ENCODE data around the gene CCDC15.

CCDC15 gene, protein sequence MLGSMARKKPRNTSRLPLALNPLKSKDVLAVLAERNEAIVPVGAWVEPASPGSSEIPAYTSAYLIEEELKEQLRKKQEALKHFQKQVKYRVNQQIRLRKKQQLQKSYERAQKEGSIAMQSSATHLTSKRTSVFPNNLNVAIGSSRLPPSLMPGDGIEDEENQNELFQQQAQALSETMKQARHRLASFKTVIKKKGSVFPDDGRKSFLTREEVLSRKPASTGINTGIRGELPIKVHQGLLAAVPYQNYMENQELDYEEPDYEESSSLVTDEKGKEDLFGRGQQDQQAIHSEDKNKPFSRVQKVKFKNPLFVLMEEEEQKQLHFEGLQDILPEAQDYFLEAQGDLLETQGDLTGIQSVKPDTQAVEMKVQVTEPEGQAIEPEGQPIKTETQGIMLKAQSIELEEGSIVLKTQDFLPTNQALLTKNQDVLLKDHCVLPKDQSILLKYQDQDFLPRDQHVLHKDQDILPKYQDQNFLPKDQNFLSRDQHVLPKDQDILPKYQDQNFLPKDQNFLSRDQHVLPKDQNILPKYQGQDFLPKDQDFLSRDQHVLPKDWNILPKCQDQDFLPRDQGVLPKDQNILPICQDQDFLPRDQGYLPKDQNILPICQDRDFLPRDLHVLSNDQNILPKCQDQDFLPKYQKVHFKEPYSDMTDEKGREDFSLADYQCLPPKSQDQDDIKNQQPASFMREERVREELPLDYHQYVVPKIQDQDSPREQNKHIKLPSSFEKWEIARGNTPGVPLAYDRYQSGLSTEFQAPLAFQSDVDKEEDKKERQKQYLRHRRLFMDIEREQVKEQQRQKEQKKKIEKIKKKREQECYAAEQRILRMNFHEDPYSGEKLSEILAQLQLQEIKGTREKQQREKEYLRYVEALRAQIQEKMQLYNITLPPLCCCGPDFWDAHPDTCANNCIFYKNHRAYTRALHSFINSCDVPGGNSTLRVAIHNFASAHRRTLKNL

GRCh38 chr11:124953753-124954589 lies at the start of gene CCDC15:
Gene CCDC15, plus strand, starts transcription at chr11:124954202. Its CDS starts 531 bp downstream, at chr11:124954733.
- in situ Hi-C loops (cut with MboI; ENCODE audit: low sequenced_read_pairs): no loop called here

- in situ Hi-C loops (cut with MboI; ENCODE audit: low sequenced_read_pairs): no loop called here
Observed at GRCh38 chr11:124915541-124916369, 38.2 kb upstream of the CCDC15 start.

DNA sequence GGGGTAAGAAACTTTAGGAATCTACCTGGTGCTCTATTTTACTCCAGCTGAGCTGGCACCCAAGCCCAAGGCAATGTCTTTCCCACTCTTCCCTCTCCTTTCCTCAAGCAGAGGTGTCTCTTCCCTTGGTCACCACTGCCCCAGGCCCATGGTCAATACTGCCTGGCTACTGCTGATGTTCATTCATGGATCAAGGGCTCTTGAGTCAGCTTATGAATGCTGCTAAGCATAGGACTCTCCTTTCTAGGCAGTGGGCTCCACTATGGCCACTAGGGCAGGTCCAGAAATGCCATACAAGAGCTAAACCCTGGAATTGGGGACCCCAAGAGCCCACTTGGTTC lies 37.7 kb upstream of the CCDC15 start:
- in situ Hi-C loops (cut with MboI; ENCODE audit: low sequenced_read_pairs): no loop called here

GRCh38 chr11:124917115-124917637 lies 36.8 kb upstream of the CCDC15 start:
- in situ Hi-C loops (cut with MboI; ENCODE audit: low sequenced_read_pairs): no loop called here

GRCh38 chr11:124918950-124919349 lies 35.1 kb upstream of the CCDC15 start, which contains the start of gene HEPN1:
Gene HEPN1, plus strand, starts transcription at chr11:124919250.
- in situ Hi-C loops (cut with MboI; ENCODE audit: low sequenced_read_pairs): no loop called here

- in situ Hi-C loops (cut with MboI; ENCODE audit: low sequenced_read_pairs): no loop called here
Observed at GRCh38 chr11:124919898-124920297, 34.1 kb upstream of the CCDC15 start.

- in situ Hi-C loops (cut with MboI; ENCODE audit: low sequenced_read_pairs): no loop called here
Observed at GRCh38 chr11:124920356-124920755, 33.6 kb upstream of the CCDC15 start.

DNA sequence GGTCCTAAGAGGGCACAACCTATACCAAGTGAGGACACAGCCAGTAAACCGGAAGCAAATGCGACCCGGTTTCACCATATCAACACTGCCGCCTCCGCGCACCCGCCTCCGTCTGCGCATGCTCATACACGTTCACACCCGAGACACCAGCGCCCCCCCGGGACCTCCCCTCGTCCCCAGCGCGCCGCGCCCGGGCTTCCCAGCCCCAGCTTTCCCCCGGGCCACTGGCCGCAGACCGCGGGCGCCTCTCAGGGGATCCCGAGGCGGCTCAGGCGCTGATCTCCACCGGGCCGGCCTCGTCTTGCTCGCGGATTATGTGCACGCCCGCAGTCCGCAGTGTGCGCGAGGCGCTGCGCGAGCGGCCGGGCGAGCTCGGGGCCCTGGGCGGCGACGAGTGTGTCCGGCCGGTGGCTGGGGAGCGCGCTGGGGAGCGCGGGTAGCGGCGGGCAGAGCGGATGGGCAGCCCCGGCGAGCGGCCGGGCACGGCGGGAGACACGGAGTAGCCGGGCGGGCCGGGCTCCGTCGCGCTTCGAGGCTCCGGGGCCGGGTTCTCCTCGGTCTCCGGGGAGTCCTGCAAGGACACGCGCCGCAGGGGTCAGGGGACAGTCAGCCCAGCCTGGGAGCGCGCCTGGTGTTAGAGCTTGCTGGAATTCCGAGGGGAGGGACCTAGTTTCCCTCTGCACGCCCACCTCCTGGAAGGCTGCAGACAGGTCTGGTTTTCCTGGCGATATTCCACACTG lies 33.0 kb upstream of the CCDC15 start:
- in situ Hi-C loops (cut with MboI; ENCODE audit: low sequenced_read_pairs): no loop called here

DNA sequence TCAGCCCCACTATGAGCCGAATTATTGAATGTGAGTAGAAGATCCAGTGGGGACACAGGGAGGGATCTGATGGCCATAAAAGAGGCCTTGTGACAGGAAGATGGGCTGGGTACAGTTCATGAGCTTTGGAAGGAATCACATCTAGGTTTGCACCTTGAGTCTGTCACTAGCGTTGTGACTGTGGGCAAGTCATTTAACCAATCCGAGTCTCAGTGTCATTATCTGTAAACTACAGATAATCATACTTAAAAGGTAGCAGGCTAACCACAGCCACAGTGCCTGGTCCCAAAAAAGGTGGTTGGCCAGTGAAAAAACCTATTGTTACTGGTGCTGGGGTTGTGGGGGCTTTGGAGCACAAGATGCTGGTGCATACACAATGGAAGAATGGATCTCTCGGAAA lies 31.2 kb upstream of the CCDC15 start:
- in situ Hi-C loops (cut with MboI; ENCODE audit: low sequenced_read_pairs): no loop called here

DNA sequence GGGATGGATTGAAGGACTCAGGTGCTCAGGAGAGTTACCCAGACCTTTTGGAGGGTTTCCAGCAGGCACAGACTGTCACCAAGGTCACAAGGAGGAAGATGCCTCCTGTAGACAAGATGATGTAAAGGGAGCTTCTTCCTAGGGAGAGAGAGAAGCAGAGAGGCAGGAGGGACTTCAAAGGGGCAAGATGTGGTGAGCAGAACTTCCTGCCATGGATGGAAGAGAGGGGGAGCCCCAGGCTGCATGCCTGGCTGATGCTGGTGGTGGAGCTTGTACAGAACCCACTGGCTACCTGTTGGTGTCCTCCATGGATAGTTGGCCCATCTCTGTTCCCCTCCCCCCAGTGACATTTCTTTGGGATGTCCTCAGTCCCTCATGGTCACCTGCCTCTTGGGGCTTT lies 30.7 kb upstream of the CCDC15 start:
- in situ Hi-C loops (cut with MboI; ENCODE audit: low sequenced_read_pairs): no loop called here

DNA sequence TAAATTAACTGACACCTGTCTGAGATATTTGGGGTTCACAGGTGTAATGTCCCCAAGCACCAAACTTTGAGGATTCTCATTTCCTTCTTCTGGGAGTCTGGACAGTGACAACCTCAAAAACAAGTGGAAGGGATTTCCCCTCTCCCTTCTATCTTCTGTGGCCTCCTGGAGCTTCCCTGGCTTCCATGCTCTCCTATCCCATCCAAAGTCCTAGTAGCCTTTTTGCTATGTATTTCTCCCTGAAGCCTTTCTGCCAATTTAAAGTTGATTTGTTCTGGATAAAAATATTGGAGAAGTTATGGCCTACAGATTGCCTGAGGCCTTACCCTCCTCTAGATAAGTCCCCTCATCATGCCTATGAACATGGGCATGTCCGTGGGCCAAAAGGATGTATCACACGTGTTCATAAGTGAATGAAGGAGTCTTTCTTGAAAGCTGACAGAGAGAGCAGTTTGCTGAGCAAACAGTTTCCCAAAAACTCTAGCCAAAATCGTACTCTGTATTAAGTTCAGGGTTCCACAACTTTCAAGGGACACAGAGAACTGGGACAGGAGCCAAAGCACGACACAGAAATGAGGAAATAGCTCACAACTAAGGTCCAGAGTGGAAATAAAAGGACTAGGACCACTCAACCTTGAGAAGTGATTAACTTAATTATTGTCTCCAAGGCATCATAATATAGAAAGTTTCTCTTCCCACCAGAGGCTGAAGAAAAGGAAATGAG lies 24.9 kb upstream of the CCDC15 start:
- in situ Hi-C loops (cut with MboI; ENCODE audit: low sequenced_read_pairs): no loop called here

DNA sequence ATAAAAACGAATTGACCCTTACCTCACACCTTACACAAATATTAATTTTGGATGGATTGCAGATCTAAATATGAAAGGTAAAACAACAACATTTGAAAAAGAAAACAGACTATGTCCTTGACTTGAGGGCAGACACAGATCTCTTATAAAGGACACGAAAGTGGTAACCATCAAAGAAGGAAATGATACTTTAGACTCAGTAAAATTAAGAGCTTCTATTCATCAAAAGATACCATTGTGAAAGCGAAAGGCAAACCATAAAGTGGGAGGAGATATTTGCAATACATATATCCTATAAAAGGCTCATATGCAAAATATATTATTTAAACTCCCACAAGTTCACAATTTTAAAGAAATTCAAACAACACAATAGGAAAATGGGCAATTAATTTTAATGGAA lies 23.2 kb upstream of the CCDC15 start:
- in situ Hi-C loops (cut with MboI; ENCODE audit: low sequenced_read_pairs): no loop called here

DNA sequence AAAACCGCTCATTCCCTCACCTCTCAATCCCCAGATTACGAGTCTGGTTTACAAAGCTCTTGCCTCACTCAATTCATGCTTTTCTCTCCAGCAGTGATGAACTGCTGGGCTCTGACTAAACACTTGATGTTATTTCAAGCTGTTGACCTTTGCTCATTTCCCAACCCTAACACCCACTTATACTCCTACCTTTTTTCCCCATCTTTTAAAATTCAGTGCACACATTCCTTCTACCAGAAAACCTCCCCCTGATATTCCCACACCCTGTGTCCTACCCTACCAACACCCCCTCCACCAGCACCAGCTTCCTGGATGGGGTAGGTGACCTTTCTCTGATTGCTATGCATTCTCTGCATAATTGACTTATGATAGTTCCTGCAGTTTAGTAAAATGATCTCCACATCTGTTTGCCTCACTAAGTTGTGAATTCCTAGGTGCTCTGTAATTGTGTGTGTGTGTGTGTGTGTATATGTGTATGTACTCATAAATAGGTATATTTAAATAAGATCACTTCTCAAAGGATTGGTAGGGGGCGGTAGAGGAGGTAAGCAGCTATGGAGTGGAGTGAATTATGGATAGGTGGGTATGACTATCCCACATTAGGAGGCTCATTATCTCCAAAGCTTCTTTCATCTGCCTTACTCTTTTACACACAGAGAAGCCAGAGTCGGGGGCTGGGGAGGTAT lies 19.0 kb upstream of the CCDC15 start:
- in situ Hi-C loops (cut with MboI; ENCODE audit: low sequenced_read_pairs): no loop called here

- in situ Hi-C loops (cut with MboI; ENCODE audit: low sequenced_read_pairs): no loop called here
Observed at GRCh38 chr11:124935548-124936514, 18.2 kb upstream of the CCDC15 start, which contains the start of gene HEPACAM. Gene HEPACAM, minus strand, starts transcription at chr11:124936047. Its CDS starts 41 bp downstream, at chr11:124936006.

GRCh38 chr11:124937336-124937935 lies 16.6 kb upstream of the CCDC15 start:
- in situ Hi-C loops (cut with MboI; ENCODE audit: low sequenced_read_pairs): no loop called here

DNA sequence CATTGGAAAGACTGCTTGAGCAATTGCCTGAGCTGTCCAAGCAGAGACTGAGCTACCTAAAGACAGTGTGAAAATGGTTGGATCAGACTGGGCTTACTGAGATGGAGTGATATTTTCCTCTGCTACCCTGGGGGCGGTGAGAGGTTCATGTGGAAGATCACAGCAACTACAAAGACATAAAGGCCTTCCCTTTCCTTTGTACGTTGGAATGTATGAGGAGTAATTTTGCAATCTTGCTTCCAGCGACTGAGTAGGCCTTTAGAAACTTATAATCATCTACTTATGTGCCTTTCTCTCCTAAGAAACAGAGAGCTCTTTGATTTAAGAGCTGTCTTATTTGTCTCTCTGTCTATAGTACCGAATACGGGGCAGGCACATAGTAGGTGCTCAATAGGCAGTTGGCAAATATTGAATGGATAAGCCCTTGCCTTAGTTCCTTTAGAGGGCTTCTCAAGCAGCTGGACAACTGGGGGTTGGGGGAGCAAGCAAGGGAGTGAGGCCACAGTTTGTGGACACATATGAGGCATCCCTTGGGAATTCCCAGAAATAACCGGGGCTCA lies 15.7 kb upstream of the CCDC15 start:
- in situ Hi-C loops (cut with MboI; ENCODE audit: low sequenced_read_pairs): no loop called here

All from hTERT RPE-1 (cell line).